HG02759 (cell line): Measurements from ENCODE around the gene CLEC4E.
"Not testable (repeated sequence)": the region's sequence is repeated elsewhere in the genome, so short reads cannot be mapped to it uniquely, and the experiment has no call there.

Source experiments
- ATAC-seq: cut with Tn5 transposase; IDR thresholded peaks from one replicate; pipeline ENCODE4 v1.9.1; 2021; ENCODE audit warnings: mild to moderate bottlenecking, moderate library complexity; ENCODE audit not compliant: unreplicated experiment

CLEC4E gene, protein sequence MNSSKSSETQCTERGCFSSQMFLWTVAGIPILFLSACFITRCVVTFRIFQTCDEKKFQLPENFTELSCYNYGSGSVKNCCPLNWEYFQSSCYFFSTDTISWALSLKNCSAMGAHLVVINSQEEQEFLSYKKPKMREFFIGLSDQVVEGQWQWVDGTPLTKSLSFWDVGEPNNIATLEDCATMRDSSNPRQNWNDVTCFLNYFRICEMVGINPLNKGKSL

GRCh38 chr12:8540831-8541230 lies at the start of gene CLEC4E:
CLEC4E (minus strand) TSS chr12:8540905; CDS start chr12:8540797, 108 bp downstream.
- ATAC-seq = not testable (repeated sequence)

- ATAC-seq = no peak
These were observed 49.0 kb upstream of the CLEC4E start for GRCh38 chr12:8589679-8590078.

GRCh38 chr12:8584478-8584877 lies 43.8 kb upstream of the CLEC4E start:
- not testable (repeated sequence) for ATAC-seq

- ATAC-seq = no peak
These were observed 43.3 kb upstream of the CLEC4E start for GRCh38 chr12:8584004-8584403.

GRCh38 chr12:8581098-8581784 lies 40.5 kb upstream of the CLEC4E start:
- no peak for ATAC-seq

DNA sequence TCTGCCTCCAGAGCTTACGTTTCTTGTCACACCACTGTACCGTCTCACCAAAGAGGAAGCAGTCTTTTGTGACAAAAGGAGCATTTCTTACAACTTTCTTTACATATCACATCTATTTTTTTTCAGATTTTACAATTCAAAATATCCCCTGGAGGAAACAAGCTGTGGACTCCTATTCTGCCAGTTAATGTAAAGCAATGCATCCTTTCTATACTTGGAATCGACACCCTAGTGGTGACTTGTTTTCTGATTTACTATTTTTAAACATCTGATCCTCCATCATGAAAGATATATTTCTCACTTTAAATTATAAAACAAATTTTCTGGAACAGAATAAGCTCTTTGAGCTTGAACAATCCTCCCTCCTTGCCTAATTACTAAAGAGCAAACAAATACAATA lies 37.2 kb upstream of the CLEC4E start:
- ATAC-seq = no peak

GRCh38 chr12:8572507-8572906 lies 31.8 kb upstream of the CLEC4E start:
- no peak for ATAC-seq

GRCh38 chr12:8566525-8566924 lies 25.8 kb upstream of the CLEC4E start:
- ATAC-seq = no peak

- not testable (repeated sequence) for ATAC-seq
These were observed 25.3 kb upstream of the CLEC4E start for GRCh38 chr12:8566052-8566451.

GRCh38 chr12:8564656-8565055 lies 24.0 kb upstream of the CLEC4E start:
- ATAC-seq = no peak

- ATAC-seq = no peak
These were observed 22.7 kb upstream of the CLEC4E start for GRCh38 chr12:8563356-8563755.

GRCh38 chr12:8562310-8562709 lies 21.6 kb upstream of the CLEC4E start:
- ATAC-seq = no peak

- ATAC-seq = no peak
These were observed 20.3 kb upstream of the CLEC4E start for GRCh38 chr12:8561011-8561410.

DNA sequence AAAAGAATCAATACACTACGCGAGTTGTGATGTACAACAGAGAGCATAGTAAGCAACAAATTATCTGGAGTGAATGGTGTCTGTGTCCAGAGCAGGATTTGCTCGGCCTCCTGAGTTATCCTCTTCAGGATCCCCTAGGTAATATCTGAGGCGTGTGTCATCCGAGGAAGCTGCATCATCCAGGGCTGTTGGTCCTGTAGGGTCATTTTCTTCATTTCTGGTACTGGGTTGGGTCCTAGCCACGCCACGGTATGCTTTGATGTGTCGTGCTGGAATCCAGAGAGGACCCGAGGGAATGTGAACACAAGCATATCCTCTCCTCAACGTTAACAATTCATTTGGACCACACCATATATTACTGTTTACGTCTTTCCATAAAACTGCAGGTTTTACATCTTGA lies 19.0 kb upstream of the CLEC4E start:
- ATAC-seq = no peak

GRCh38 chr12:8556531-8557097 lies 15.9 kb upstream of the CLEC4E start:
- no peak for ATAC-seq

GRCh38 chr12:8554451-8555195 lies 13.9 kb upstream of the CLEC4E start:
- ATAC-seq = no peak

GRCh38 chr12:8553088-8553627 lies 12.5 kb upstream of the CLEC4E start:
- ATAC-seq = no peak

- ATAC-seq = no peak
These were observed 8.7 kb upstream of the CLEC4E start for GRCh38 chr12:8549381-8549780.

DNA sequence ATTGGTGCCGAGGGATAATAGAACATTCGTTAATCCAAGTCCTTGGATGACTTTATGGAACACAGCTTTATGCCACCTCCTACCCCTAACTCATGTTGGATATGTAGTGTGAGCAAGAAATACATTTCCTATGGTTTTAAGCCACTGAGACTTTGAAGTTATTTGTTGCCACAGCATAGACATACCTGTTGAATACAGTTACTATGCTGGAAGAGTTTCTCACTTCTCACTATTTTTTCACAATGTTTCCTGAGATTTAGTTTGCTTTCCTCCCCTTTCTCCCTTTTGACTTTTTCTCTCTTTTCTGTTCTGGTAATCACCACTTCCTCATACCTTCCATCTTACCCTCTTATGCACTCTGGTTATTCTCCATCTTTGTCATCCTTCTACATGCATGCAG lies 7.5 kb upstream of the CLEC4E start:
- ATAC-seq = no peak

DNA sequence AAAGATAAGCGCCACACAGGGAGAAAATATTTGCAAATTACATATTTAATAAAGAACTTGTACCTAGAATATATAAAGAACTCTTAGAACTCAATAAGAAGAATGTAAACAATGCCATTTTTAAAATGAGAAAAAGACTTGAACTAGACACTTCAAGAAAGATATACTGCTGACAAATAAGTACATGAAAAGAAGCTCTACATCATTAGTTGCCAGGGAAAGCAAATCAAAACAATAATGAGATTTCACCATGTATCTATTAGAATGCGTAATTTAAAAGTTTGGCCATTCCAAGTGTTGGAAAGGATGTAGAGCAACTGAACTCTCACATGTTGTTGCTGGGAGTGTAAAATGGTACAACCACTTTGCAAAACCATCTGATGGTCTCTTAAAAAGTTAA lies 6.9 kb upstream of the CLEC4E start:
- no peak for ATAC-seq

DNA sequence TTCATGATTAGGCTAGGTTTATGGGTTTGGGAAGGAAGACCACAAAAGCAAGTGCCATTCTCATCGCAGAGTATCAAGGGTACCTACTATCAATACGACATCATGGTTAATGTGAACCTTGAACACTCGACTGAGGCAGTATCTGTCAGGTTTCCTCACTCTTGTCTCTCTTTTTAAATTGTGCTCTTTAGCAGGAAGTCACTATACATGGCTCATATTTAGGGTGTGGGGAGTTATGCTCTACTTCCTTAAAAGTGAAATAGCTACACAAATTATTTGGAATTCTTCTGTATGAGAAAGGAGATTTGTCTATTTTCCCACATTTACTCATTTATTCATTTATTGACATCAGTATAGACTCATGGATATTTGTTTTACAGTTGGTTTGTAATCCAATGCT lies 5.9 kb upstream of the CLEC4E start:
- no peak for ATAC-seq
